Stimulated activated CD4-positive, alpha-beta T cell treated with anti-CD3 and anti-CD28 coated beads, TNF-alpha, amount 100 ng/mL, for 24 hours (primary cell): Measurements from ENCODE around the gene NDST1.

Experiments
- DNase-seq, 3 experiments: peaks; one replicate each; pipeline ENCODE4 v3.0.0-alpha.2; 2020; ENCODE audit warnings: low read depth in 3 of 3

The NDST1 gene

GRCh38 chr5:150587856-150588595, 80.1 kb downstream of the NDST1 start:
- DNase-seq = no peak

GRCh38 chr5:150588596-150588890, 80.6 kb downstream of the NDST1 start:
- no peak for DNase-seq

GRCh38 chr5:150589862-150590601, 82.1 kb downstream of the NDST1 start:
- no peak for DNase-seq

- no peak for DNase-seq
Measured at GRCh38 chr5:150590979-150591695, 83.2 kb downstream of the NDST1 start.

DNA sequence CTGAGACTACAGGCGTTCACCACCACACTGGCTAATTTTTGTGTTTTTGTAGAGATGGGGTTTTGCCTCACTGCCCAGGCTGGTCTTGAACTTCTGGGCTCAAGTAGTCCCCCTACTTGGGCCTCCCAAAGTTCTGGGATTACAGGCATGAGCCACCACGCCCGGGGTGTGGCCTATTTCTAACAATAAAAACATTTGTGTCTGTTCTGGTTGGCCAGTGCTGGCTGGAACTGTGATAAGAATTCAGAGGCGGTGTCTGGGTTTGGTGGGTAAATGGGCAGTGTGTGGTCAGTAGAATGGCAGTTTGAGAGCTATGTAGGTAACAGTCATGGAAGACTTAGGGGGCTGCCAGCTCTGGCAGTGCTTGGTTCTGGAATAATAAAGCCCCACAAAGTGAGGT, 85.7 kb downstream of the NDST1 start:
- DNase-seq = no peak

GRCh38 chr5:150593996-150594395, 86.1 kb downstream of the NDST1 start:
- no peak for DNase-seq

DNA sequence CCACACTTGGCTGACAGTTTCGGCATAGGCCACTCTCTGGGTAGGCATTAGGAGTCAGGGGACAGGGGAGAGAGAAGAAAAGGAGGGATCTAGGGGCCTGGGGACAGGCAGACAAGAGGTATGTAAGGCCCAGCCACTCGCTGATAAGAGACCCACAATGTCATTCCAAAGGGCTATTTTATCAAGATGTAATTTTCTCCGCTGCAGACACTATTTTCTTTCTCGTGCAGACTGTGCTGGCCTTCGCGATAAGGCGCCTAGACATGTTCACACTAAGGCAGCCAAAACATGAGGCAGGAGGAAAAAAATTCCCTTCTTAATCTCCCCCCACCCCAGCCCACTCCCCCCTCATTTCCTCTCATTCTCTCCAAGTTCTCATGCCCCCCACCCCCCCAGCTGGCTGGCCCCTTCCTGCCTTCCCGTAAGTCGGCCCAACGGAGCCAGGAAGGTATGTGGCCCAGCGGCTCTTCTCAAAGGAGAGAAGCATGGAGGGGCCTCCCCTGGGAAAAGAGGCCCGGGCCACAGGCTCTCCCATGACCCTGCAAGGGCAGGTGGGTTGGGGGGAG, 87.6 kb downstream of the NDST1 start:
- no peak for DNase-seq

DNA sequence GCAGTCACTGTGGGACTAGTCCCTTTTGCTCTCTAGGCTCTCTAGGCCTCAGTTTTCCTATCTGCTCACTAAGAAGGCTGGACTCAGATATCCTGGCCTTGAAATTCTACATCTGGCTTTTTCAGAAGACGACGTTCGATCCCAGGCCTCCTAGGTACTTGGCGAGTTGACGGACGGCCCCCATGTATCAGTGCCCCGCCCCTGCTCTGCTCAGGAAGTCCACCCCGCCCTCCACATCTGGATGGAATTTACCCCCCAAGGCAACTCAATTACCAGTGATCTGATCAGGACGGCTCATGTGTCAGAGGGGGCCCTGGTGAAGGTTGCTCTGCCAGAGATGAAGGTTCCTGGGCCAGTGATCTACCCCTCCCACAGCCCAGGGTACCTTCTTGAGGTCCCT, 88.4 kb downstream of the NDST1 start:
- no peak for DNase-seq

DNA sequence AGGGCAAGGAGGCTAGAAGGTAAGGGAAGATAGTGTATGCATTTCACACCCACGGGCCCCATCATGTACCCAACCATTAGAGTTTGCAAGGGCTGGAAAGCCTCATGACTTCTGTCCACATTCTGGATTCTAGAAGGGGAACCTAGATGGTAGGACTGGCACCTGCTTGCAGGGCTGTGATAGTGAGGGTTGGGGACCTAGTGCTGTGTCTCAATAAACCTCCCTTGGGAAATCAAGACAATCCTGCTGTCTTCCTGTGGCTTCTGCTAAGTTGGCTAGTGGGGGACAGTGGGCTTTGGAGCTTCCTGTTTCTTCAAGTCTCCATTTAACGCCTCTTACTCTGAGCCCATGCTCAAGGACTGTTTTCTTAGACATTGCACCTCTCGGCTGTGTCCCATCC, 88.9 kb downstream of the NDST1 start:
- no peak for DNase-seq

DNA sequence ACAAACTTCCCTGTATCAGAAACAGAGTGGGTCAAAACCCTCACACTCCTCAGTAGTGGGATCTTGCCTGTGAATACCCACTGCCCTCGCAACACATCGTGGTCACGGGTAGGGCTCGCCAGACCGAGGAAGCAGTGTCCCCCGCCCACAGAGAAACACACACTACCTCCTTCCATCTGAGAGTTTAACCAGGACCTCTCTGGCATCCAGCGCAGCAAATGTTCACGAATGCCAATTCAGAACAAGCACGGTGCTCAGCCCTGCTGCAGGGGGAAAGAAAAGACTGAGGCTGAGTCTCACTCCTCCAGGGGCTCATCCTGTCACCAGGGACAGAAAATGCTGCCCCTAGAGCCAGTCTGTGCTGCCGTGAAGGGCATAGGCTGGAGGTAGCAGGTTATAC, 90.1 kb downstream of the NDST1 start:
- no peak for DNase-seq

- DNase-seq = no peak
Measured at GRCh38 chr5:150598821-150599273, 90.9 kb downstream of the NDST1 start.

DNA sequence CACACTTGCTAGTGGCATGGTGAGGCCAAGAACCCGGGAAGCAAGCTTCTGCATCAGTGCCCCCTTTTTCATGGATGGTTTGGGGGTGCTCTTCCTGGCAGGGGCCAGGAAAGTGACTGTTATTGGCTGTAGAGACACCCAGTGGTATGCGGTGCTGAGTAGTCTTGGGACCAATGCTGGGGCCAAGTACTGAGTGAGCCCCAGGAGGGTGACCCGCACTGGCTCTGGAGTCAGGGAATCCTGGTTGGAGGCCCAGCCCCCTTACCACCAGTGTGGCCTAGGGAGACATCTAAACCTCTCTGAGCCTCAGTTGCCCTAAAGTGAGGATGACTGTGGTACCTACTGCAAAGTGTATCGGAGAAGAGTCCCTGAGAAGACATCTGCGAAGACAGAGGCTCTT, 91.3 kb downstream of the NDST1 start:
- no peak for DNase-seq

GRCh38 chr5:150599917-150600511, 92.1 kb downstream of the NDST1 start:
- DNase-seq = no peak

DNA sequence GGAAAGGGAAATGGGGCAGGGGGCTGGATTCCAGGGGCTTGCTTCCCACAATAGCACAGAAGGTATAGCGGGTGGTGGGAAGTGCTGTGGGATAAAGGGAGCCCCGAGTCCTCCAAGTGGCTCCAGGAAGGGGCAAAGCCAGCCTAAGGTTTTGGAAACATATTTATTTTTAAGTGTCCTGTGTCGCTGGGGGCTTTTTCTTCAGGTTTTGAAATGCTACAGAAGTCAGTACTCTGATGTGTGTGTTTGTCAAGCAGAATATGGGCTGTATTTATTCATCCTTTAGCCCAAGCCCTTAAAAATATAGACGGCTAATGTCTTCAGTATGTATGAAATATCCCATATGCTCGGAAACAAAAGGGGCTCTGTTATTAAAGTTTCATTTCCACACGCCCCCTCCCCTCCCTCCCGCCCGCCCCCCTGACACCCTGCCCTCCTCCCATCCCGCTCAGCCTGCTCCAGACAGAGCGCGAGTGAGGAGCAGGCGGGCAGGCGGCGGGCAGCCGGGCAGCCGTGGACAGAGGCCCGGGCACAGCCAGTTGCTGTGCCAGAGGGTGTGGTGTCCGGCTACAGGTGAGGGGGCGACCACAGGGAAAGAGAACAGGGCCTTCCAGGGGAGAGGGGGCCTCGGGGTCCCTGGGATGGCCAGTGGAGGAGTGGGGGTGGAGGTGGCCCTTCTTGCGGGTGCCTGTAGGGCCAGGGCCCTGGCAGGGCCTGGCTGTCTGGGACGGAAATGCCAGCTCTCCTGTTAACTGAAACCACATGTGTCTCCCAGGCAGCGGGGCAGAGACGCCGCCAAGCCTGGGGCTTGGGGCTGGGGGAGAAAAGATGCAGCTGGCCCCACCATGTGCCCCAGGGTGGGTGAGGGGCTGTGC, 92.9 kb downstream of the NDST1 start:
- DNase-seq = no peak

DNA sequence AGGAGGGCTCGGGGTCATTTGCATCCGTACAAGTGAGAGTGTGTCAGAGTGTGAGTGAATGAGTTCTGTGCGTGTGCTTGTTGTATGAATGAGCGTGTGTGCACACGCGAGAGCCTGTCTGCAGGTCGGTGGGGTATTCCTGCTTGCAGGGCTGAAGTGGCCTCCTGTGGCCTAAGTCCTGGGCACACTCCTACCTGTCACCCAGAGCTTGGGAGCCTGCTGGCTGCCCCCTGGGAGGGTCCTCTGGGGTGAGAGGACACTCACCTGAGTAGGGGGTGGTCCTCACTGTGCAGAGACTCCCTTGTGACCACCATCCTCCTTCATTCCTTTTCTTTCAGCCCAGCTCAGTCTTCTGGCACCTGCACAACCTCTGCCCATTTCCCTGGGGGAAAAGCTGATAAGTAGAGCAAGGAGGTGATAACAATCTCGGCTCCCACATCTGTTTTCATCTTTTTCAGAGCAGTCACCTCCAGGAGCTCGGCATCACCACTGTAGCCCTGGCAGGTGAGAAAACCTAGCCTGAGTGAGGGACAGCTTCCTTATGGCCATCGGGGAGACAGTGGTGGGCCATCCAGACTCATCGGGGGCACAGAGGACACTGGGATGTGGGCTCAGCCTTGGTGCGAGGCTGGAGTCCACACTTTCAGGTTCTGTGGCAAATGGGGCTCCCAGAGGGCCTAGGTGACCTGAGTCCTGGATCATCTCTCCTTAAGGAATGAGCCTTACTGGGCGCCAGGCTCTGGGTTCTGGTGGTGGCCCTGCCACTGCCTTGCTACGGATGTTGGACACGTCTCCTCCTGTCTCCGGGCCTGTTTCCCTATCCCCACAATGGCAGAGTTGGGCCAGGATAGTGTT, 93.8 kb downstream of the NDST1 start:
- DNase-seq = no peak

- DNase-seq = no peak
Measured at GRCh38 chr5:150603052-150603451, 95.1 kb downstream of the NDST1 start.

DNA sequence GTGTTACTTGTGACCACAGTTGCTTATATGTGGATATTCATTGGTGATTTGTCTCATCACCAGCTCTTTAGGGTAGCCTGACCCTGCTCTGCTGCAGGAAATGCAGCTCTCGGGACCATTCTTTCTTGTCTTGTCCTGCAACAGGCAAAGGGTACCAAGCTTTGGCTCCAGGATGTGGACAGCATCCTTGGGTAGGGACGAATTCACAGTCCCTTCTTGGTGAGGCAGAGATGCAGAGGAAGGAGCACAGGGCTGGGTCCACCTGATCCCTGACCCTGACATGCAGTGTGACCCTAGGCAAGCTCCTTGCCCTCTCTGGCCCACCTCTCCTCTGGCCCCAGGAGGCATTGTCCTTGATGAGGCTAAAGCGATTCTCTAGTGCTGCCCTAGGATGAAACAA, 95.6 kb downstream of the NDST1 start:
- DNase-seq = no peak

GRCh38 chr5:150604010-150604409, 96.1 kb downstream of the NDST1 start:
- no peak for DNase-seq

DNA sequence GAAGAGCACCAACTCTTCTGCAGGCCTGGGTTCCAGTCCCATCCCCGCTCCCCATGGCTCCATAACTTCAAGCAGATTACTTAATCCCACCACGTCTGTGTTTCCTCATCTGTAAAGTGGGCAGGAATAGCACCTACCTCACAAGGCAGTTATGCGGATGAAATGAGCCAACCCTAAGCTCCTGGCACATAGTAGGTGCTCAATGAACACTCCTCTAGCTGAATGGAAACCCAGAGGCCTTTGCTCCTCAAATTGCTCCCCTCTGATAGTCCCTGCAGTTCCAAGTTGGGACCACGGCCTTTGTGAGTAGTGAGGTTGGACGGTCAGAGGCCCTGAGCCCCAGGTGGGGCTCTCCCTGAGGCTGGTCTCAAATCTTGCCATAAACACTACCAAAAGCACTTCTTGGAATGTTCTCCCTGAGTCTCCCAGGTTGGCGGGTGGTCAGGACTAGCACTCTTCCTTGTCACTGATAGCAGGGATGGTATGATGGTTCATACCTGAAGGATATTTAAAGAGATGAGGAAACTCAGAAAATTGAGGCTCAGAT, 97.0 kb downstream of the NDST1 start:
- DNase-seq = no peak

DNA sequence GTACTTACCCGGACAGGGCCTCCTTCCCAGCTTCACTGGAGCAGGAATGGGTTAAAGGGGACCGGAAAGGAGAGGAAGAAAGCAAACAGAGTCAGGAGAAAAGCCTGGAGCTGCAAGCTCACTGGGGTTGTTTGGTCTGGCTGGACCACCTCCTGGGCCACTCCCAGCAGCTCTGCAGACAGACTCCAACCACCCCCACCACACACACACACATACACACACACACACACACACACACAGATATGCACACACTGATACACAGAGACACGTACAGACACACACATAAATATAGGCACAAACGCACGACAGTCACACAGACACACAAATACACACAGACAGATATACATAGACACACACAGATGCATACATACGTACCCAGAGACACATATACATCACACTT, 97.6 kb downstream of the NDST1 start:
- DNase-seq = no peak
